ENCODE data around the gene LHFPL3.
"Not testable (repeated sequence)": the region's sequence is repeated elsewhere in the genome, so short reads cannot be mapped to it uniquely, and the experiment has no call there.

The LHFPL3 gene

GRCh38 chr7:104328296-104328969 is at the start of gene LHFPL3:
Gene LHFPL3 (plus strand): TSS chr7:104328603.
- H3K4me3 ChIP-seq (ENCODE audit: low read depth, low read length), result no peak within 1 kb of the TSS
- no peak for TF ChIP-seq CTCF (IDR thresholded peaks at IDR 0.05; ENCODE audit: control insufficient read depth, extremely low read depth, insufficient read depth)
- no peak for DNase-seq (ENCODE audit: low read depth)

- not testable (repeated sequence) for H3K4me3 ChIP-seq (ENCODE audit: low read depth, low read length); DNase-seq (ENCODE audit: low read depth)
Observed at GRCh38 chr7:104281685-104282084, 46.7 kb upstream of the LHFPL3 start.

GRCh38 chr7:104286839-104287238 is 41.6 kb upstream of the LHFPL3 start:
- H3K4me3 ChIP-seq (ENCODE audit: low read depth, low read length), result no peak overlapping the region
- TF ChIP-seq CTCF (IDR thresholded peaks at IDR 0.05; ENCODE audit: control insufficient read depth, extremely low read depth, insufficient read depth), result no peak
- DNase-seq (ENCODE audit: low read depth), result no peak

GRCh38 chr7:104288137-104288536 is 40.3 kb upstream of the LHFPL3 start:
- H3K4me3 ChIP-seq (ENCODE audit: low read depth, low read length), result no peak overlapping the region
- DNase-seq (ENCODE audit: low read depth), result no peak
- no peak for TF ChIP-seq CTCF (IDR thresholded peaks at IDR 0.05; ENCODE audit: control insufficient read depth, extremely low read depth, insufficient read depth)

GRCh38 chr7:104294291-104294690 is 34.1 kb upstream of the LHFPL3 start:
- no peak for DNase-seq (ENCODE audit: low read depth)
- no peak overlapping the region for H3K4me3 ChIP-seq (ENCODE audit: low read depth, low read length)
- TF ChIP-seq CTCF (IDR thresholded peaks at IDR 0.05; ENCODE audit: control insufficient read depth, extremely low read depth, insufficient read depth), result no peak

GRCh38 chr7:104296266-104296665 is 32.1 kb upstream of the LHFPL3 start:
- no peak for DNase-seq (ENCODE audit: low read depth)
- TF ChIP-seq CTCF (IDR thresholded peaks at IDR 0.05; ENCODE audit: control insufficient read depth, extremely low read depth, insufficient read depth), result no peak
- H3K4me3 ChIP-seq (ENCODE audit: low read depth, low read length), result no peak overlapping the region

- no peak overlapping the region for H3K4me3 ChIP-seq (ENCODE audit: low read depth, low read length)
- no peak for DNase-seq (ENCODE audit: low read depth)
- no peak for TF ChIP-seq CTCF (IDR thresholded peaks at IDR 0.05; ENCODE audit: control insufficient read depth, extremely low read depth, insufficient read depth)
Observed at GRCh38 chr7:104296900-104297299, 31.5 kb upstream of the LHFPL3 start.
